Vagina (tissue), 2 donors: ENCODE results near the gene ADARB2. TPM values are rescaled to one million over a fixed set of nuclear protein-coding genes. Genes with fewer than 3 reads are reported as not detected.
"Not testable (repeated sequence)": the region's sequence is repeated elsewhere in the genome, so short reads cannot be mapped to it uniquely, and the experiment has no call there.

Experiments used
- DNase-seq, 2 donors: peaks; one replicate each; pipeline ENCODE4 v3.0.0-alpha.2; 2017; ENCODE audit errors: extremely low spot score in 2 of 2
- H3K27ac ChIP-seq: fragments of 200-600 bp; sonication (generic); one replicate; pipeline ENCODE4 v1.5.1; 2019
- H3K27me3 ChIP-seq: fragments of 200-600 bp; sonication (generic); one replicate; pipeline ENCODE4 v1.5.1; 2019
- H3K36me3 ChIP-seq, 2 donors: fragments of 200-600 bp; sonication (generic); one replicate each; pipeline ENCODE4 v1.5.1; 2017 to 2019
- H3K4me1 ChIP-seq: fragments of 200-600 bp; sonication (generic); one replicate; pipeline ENCODE4 v1.5.1; 2019
- H3K4me3 ChIP-seq, 2 donors: fragments of 200-600 bp; sonication (generic); 1 replicate in 1 of 2; 2 replicates in 1 of 2; pipeline ENCODE4 v1.5.1; 2016 to 2019
- H3K9me3 ChIP-seq: fragments of 200-600 bp; sonication (generic); one replicate; pipeline ENCODE4 v1.5.1; 2019
- CTCF ChIP-seq, 3 experiments: fragments of 450-650 bp in 2 of 3; fragments of 200-600 bp in 1 of 3; sonication (generic) in 1 of 3; IDR thresholded peaks; one replicate each; pipeline ENCODE4 v1.5.1; 2017 to 2019; ENCODE audit warnings: antibody characterized with exemption in 3 of 3, mild to moderate bottlenecking in 2 of 3, moderate library complexity in 2 of 3
- POLR2A ChIP-seq, 2 donors: fragments of 450-650 bp; IDR thresholded peaks; one replicate each; pipeline ENCODE4 v1.6.1; 2017; ENCODE audit warnings: antibody characterized with exemption in 2 of 2, mild to moderate bottlenecking in 2 of 2, moderate library complexity in 2 of 2
- POLR2AphosphoS5 ChIP-seq, 2 donors: sonication (generic); formaldehyde crosslinking; IDR thresholded peaks; one replicate each; pipeline ENCODE4 v1.9.0; 2017; ENCODE audit warnings: antibody characterized with exemption in 2 of 2, mild to moderate bottlenecking in 2 of 2, low read depth in 1 of 2; ENCODE audit not compliant: insufficient read depth in 1 of 2
- intact Hi-C: fragments of 100-400 bp; cut with DNase I; formaldehyde crosslinking; loops from one replicate; pipeline ENCODE4 v1.15.1; 2023
- total RNA-seq: library from RNA; depleted of rRNA; stranded (reverse); fragments of >200 nt; gene quantifications from one replicate; pipeline ENCODE4 v1.2.3, GENCODE V29; 2016

ADARB2 gene
- total RNA-seq, 1 donor from 2014 or later: 3.4 TPM

GRCh38 chr10:1343176-1343575, 394.1 kb downstream of the ADARB2 start:
- DNase-seq: no peak
- intact Hi-C loops: no loop called here
- TF ChIP-seq POLR2A (IDR thresholded peaks at IDR 0.05): no peak
- no peak for TF ChIP-seq CTCF (IDR thresholded peaks at IDR 0.05)
- no peak overlapping the region for H3K27ac ChIP-seq
- no peaks in the 10 kb centered on the region for H3K36me3 ChIP-seq
- H3K9me3 ChIP-seq: no peaks in the 10 kb centered on the region
- H3K27me3 ChIP-seq: no peaks in the 10 kb centered on the region
- no peaks in the 10 kb centered on the region for H3K4me1 ChIP-seq
- no peak overlapping the region for H3K4me3 ChIP-seq

- H3K4me1 ChIP-seq, H3K36me3 ChIP-seq, DNase-seq, intact Hi-C loops, H3K4me3 ChIP-seq, H3K27me3 ChIP-seq, H3K9me3 ChIP-seq, H3K27ac ChIP-seq: not testable (repeated sequence)
Measured at GRCh38 chr10:1341052-1341451, 396.3 kb downstream of the ADARB2 start.

GRCh38 chr10:1339396-1339795, 397.9 kb downstream of the ADARB2 start:
- Histone ChIP-seq H3K36me3 (no peaks in the 10 kb centered on the region), H3K4me3 (no peak overlapping the region), H3K27ac (no peak overlapping the region), H3K27me3 (no peaks in the 10 kb centered on the region), H3K9me3 (no peaks in the 10 kb centered on the region), H3K4me1 (no peaks in the 10 kb centered on the region)
- no peak for TF ChIP-seq POLR2A (IDR thresholded peaks at IDR 0.05)
- intact Hi-C loops: no loop called here
- no peak for DNase-seq

GRCh38 chr10:1335642-1336041, 401.7 kb downstream of the ADARB2 start:
- Histone ChIP-seq H3K4me3 (no peak overlapping the region), H3K9me3 (no peaks in the 10 kb centered on the region), H3K27ac (no peak overlapping the region), H3K36me3 (no peaks in the 10 kb centered on the region), H3K4me1 (no peaks in the 10 kb centered on the region), H3K27me3 (no peaks in the 10 kb centered on the region)
- DNase-seq: no peak
- TF ChIP-seq POLR2A (IDR thresholded peaks at IDR 0.05) (no peak), POLR2AphosphoS5 (IDR thresholded peaks at IDR 0.05; ENCODE audit: insufficient read depth in 1 of 2, low read depth in 1 of 2) (no peak), CTCF (IDR thresholded peaks at IDR 0.05) (no peak)
- intact Hi-C loops: no loop called here

GRCh38 chr10:1333981-1334380, 403.3 kb downstream of the ADARB2 start:
- no peaks in the 10 kb centered on the region for H3K9me3 ChIP-seq
- TF ChIP-seq POLR2AphosphoS5 (IDR thresholded peaks at IDR 0.05; ENCODE audit: insufficient read depth in 1 of 2, low read depth in 1 of 2): no peak
- TF ChIP-seq CTCF (IDR thresholded peaks at IDR 0.05): no peak
- TF ChIP-seq POLR2A (IDR thresholded peaks at IDR 0.05): no peak
- H3K4me1 ChIP-seq: no peaks in the 10 kb centered on the region
- no peaks in the 10 kb centered on the region for H3K36me3 ChIP-seq
- no peaks in the 10 kb centered on the region for H3K27me3 ChIP-seq
- no peak for DNase-seq
- H3K27ac ChIP-seq: no peak overlapping the region
- H3K4me3 ChIP-seq: no peak overlapping the region
- intact Hi-C loops: no loop called here

- H3K36me3 ChIP-seq: no peaks in the 10 kb centered on the region
- no peak overlapping the region for H3K27ac ChIP-seq
- H3K9me3 ChIP-seq: no peaks in the 10 kb centered on the region
- no peaks in the 10 kb centered on the region for H3K4me1 ChIP-seq
- no peak for DNase-seq
- intact Hi-C loops: no loop called here
- H3K27me3 ChIP-seq: no peaks in the 10 kb centered on the region
- TF ChIP-seq POLR2A (IDR thresholded peaks at IDR 0.05) (no peak), CTCF (IDR thresholded peaks at IDR 0.05) (no peak), POLR2AphosphoS5 (IDR thresholded peaks at IDR 0.05; ENCODE audit: insufficient read depth in 1 of 2, low read depth in 1 of 2) (no peak)
- no peak overlapping the region for H3K4me3 ChIP-seq
Measured at GRCh38 chr10:1331560-1331959, 405.8 kb downstream of the ADARB2 start.
